Left forelimb (tissue), 1 donor: ENCODE data around the gene SMCP.

Experiments used
- DNase-seq: peaks from one replicate; pipeline ENCODE4 v3.0.0-alpha.2; 2018; ENCODE audit warnings: low spot score

The SMCP gene

GRCh38 chr1:152886758-152887409, 8.8 kb downstream of the SMCP start:
- DNase-seq: no peak

- no peak for DNase-seq
Observed at GRCh38 chr1:152888126-152888525, 10.0 kb downstream of the SMCP start.

- DNase-seq: no peak
Observed at GRCh38 chr1:152899027-152899426, 20.9 kb downstream of the SMCP start.

- no peak for DNase-seq
Observed at GRCh38 chr1:152899883-152900282, 21.8 kb downstream of the SMCP start.

GRCh38 chr1:152901631-152902030, 23.5 kb downstream of the SMCP start:
- DNase-seq: no peak

- no peak for DNase-seq
Observed at GRCh38 chr1:152902636-152903035, 24.5 kb downstream of the SMCP start.

- no peak for DNase-seq
Observed at GRCh38 chr1:152904688-152905440, 26.7 kb downstream of the SMCP start.

- DNase-seq: no peak
Observed at GRCh38 chr1:152906023-152906565, 28.0 kb downstream of the SMCP start.

GRCh38 chr1:152907686-152908601, 29.8 kb downstream of the SMCP start, which contains the start of gene IVL:
Gene IVL, plus strand, starts transcription at chr1:152908546. Its CDS starts 1,252 bp downstream, at chr1:152909798.
- DNase-seq: no peak

- no peak for DNase-seq
Observed at GRCh38 chr1:152909206-152909605, 31.1 kb downstream of the SMCP start.

- no peak for DNase-seq
Observed at GRCh38 chr1:152912471-152912870, 34.3 kb downstream of the SMCP start.

- DNase-seq: no peak
Observed at GRCh38 chr1:152912900-152913299, 34.8 kb downstream of the SMCP start.

GRCh38 chr1:152917794-152918193, 39.7 kb downstream of the SMCP start:
- no peak for DNase-seq

- no peak for DNase-seq
Observed at GRCh38 chr1:152919071-152919470, 40.9 kb downstream of the SMCP start.

- no peak for DNase-seq
Observed at GRCh38 chr1:152924191-152924590, 46.1 kb downstream of the SMCP start.

GRCh38 chr1:152926091-152926490, 48.0 kb downstream of the SMCP start:
- no peak for DNase-seq

GRCh38 chr1:152928671-152929070, 50.5 kb downstream of the SMCP start:
- no peak for DNase-seq

- no peak for DNase-seq
Observed at GRCh38 chr1:152932170-152932811, 54.2 kb downstream of the SMCP start.

GRCh38 chr1:152933196-152933595, 55.1 kb downstream of the SMCP start:
- no peak for DNase-seq
